ENCODE measurements around the gene ADGRL3.

The ADGRL3 gene

DNA sequence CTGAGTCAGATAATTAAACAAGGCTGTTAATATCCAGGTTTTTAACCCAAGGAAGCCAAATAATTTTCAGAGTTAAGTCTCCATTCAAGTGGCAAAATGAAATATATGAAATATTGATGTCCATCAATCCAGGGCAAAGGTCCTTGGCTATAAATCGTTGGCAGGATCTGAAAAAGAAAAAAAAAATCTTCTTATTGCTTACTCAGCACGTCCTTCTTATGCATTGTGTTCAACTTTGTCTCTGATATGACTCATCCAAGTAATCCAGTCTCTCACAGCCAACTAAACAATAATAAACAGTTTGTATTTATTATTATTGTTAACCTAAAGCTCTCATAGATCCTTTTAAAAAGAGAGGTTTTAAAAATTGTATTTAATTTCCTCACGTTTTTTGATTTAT is 851.2 kb downstream of the ADGRL3 start:
- DNase-seq, result no peak

DNA sequence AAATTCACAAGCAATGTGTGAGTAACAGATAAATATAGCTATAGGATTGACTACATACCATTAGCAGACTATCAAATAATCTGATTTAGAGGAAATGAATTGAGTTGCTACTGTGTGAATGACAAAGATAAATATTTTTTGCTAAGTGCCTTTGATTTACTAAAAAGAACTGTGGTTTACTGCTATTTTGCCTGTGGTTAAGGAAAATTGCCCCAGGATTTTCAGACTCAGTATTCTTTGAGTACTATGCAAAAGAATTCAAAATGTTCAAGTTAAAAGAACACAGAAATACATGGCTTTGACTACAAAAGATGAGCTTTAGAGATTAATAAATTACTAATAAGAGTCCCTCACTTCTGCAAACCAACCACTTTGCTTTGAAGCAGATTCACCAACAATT is 853.8 kb downstream of the ADGRL3 start:
- no peak for DNase-seq

DNA sequence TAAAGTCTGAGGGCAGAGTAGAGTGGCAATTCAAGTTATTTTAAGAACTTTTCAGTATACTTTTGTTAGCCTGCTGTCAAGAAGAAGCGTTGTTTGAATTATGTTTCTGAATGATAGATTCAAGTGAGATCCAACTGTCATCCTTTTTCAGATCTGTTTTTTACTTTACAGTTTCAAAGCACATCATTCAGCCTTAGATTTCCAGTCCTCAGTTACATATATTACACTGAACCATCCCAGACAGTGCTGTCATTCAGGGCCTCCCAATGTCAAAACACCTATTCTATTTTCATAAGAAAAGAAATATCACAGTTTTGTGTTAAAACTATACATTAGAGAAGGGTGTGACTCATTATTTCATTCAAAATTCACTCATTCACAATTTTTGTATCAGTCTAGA is 856.9 kb downstream of the ADGRL3 start:
- no peak for DNase-seq

DNA sequence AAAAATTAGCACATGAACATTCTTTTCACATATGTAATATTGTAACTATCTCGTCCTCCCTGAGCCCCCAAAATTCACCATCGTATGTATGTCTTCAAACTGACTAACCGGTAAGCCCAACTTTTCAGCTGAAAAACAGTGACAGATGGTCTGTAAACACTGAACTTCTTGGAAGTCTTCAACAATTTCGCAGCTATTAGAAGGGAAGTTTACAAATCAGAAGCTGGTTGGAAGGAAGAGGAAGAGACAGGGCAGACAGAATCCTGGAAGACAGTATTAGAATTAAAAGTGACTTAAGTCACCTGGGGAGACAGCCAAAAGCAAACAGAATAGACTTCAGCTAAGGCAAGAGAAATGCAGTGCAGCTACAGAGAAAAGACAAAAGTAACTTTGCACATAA is 858.4 kb downstream of the ADGRL3 start:
- no peak for DNase-seq

DNA sequence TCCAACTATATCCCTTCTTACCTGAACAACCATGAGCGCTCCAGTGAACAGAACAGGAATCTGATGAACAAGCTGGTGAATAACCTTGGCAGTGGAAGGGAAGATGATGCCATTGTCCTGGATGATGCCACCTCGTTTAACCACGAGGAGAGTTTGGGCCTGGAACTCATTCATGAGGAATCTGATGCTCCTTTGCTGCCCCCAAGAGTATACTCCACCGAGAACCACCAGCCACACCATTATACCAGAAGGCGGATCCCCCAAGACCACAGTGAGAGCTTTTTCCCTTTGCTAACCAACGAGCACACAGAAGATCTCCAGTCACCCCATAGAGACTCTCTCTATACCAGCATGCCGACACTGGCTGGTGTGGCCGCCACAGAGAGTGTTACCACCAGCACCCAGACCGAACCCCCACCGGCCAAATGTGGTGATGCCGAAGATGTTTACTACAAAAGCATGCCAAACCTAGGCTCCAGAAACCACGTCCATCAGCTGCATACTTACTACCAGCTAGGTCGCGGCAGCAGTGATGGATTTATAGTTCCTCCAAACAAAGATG is 870.2 kb downstream of the ADGRL3 start:
- DNase-seq, result no peak

DNA sequence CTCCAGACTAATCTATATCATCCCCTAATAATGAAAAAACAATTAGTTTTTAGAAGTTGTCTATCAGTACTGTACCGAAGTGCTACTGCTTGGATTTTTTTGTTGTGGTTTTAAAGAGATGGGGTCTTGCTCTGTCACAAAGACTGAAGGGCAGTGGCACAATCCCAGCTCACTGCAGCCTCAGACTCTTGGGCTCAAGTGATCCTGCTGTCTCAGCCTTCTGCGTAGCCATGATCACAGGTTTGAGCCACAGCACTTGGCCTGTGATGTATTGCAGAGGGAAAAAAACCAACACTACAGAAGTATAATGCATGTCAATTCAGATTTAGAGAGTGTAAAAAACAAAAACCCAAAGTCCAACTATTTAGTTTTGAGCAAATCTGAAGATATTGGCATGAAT is 875.0 kb downstream of the ADGRL3 start:
- DNase-seq, result no peak

DNA sequence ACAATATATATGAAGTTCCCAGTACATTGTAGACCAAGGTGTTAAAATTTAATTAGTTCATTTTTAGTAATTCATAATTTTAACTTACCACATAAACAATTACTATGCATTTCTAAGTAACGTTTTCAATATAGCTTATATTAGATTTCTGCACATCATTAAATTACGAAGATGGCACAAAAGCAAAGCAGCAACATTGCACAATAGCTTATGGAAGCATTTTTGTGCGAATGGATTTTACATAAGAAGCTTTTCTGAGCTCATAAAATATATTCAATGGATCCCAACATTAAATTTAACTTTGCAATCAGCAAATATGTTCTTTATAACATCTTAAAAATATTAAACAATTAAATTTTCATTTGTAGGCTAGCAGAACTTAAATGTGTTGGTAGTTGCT is 875.4 kb downstream of the ADGRL3 start:
- DNase-seq, result no peak

DNA sequence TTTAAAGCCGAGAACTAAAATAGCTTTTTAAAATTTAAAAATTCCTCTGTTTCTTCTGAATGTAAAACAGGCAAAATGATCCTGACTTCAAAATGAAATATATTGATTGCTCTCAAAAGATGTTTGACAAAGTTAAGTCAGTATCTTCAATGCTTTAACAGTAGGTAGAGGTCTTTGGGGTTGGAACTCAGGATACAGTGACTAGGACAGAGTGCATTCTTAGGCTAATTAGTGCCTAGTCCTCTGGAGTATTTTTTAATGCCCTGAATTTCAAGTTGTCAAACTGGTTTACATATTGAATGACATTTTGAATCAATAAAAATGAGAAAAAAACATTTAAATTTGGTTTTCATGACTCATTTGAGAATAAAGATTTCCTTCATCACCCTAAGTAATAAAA is 877.3 kb downstream of the ADGRL3 start:
- no peak for DNase-seq

DNA sequence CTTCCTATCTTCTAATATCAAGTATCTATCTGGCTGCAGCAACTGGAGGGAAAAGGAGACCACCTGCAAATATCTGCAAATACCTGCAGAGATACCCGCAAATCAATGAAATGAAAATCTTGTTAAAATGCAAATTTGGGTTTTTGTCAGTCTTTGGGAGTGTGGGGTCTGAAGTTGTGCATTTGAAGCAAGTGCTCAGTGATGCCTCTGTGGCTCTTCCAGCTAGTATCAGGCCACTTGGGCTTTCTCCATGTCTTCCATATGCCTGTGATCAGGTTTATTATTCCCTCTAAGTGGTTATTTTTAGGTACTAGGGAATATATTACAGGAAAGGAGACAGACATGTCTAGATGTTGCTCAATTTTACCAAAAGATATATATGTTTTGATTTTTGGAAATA is 880.3 kb downstream of the ADGRL3 start:
- DNase-seq, result no peak

DNA sequence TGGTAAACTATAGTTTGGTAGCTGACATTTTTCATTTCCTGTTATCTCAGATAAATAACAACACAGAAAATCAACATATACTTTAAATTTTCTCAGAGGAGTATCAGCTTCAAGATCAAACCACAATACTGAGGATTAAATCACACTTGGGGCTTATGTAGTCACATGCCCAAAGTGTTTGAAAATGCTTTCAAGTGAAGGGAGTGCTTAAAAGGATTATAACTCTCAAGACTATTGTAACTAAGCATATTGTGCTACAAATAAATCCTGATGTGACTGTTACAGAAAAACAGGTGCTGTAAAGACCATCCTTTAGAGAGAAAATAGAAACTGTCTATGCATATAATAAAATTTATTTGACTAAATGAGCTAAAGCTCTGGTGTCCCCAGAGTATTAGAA is 887.6 kb downstream of the ADGRL3 start:
- DNase-seq, result no peak

DNA sequence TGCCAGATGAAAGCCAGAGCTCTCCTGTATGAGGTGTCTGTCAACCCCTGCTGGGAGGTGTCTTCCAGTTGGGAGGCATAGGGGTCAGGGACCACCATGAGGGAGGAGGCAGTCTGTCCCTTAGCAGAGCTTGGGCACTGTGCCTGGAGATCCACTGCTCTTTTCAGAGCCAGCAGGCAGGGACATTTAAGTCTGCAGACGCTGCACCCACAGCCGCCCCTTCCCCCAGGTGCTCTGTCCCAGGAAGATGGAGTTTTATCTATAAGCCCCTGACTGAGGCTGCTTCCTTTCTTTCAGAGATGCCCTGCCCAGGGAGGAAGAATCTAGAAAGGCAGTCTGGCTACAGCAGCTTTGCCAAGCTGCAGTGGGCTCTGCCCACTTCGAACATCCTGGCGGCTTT is 893.6 kb downstream of the ADGRL3 start:
- DNase-seq, result no peak

DNA sequence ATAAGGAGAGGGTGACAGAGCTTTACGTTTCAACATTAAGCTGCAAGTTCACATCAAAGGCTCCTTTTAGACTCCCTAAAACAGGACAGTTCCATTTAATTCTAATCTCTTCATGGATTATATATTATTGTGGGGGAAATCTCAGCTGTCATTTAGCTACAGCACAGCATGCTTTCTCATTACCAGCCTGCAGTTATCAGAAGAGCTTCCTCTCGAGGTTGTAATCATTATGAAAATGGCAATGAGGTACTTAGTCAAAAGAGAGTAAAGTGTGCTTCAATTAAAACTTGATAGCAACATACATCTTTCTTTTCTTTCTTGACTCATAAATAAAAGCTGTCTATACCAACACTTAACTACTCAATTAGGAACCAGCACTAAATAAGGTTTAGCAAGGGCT is 896.8 kb downstream of the ADGRL3 start:
- DNase-seq, result no peak

DNA sequence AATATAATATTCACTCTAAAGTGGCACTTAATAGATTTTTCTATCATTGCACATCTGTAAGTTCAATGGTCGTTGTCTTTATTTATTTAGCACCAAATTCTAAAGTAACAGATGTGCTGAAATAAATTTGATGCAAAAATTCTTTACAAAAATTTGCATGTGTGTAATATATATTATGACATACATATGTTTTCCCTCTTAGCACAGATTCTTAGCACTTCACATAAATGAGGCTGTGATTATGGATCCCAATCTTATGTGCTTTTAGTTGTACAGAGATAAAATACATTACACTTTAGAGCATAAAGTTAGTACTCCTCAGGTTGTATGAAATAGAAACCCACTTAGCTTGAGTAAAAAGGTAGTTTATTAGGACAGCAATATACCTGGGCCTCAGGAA is 915.1 kb downstream of the ADGRL3 start:
- no peak for DNase-seq

DNA sequence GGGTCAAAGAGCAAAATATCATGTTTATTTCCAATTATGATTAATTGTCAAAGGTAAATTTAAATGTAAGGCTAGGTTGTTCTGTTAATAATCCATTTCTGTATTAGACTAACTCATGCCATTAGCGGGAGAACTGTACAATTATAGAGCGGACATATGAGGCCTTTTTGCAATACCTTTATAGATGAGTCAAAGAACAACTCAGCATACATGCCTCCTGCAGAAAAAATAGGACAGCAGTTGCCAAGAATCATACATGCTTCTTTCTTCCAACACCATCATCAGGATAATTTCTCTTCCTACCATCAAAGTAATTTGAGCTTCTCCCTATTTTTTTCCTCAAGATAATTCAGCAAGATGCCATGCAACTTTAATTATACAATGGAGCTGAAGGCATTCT is 917.8 kb downstream of the ADGRL3 start:
- no peak for DNase-seq

DNA sequence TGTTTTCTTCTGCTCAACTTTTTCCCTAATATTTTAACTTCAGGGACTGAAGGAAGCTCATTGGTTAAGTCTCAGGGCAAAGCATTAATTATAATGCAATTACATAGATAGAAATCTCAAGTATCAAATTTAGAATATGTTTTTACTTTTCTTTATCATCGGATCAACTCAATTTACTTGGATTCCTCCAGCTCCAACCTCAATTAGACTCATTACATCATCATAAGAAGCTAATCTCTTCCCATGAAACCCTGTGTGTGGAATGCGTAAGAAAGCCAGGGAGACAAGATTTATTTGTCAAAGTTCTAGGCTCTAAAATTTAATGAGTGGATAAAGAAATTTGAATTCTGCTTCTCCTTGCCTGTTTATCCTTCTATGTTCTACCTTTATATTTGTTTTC is 918.4 kb downstream of the ADGRL3 start:
- no peak for DNase-seq

DNA sequence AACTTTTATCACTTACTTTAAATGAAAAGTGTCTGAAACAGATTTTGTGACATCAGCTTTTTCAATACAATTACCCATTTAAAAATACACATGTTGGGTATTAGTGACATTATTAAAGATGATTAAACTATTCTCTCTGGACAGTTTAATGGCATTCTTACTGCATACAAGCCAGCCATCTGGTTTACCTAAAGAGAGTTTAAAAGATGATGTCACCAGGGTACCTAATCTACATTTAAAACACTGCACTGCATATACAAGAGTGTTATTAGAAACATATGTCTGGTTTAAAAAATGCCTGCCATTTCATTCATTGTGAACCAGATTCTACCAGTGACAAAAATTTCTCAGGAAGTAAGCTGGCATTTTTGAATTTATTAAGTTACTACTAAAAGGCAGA is 919.1 kb downstream of the ADGRL3 start:
- DNase-seq, result no peak

DNA sequence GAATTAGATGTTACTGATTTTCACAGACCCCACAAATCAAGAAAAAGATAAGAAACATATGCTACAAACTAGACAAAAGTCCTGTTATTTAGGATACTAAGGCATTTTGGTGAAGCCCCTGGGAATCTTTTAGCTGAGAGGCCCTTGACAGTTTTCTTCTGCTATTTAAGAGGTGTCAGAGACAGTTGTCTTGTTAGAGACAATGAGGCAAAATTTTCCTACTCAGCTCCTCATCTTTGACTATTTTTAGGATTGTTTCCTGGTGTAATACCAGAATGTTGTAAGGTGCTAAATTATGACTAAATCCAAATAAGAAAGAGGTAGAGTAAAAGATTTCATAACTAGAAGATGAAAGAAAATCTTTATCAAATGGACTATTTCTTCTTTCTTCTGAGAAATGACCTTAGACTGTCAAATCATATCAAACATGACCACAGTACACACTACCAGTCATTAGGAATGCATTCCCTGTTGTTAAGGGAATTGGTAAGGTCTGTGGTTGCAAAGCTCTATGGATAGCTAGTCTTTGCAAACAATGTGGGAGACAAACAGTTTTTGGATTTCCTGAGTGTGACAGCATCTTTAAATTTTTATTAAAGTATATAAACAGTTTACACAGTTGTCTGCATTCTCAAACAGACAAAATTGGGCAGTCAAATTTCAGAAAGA is 926.1 kb downstream of the ADGRL3 start:
- no peak for DNase-seq

All from stimulated activated CD4-positive, alpha-beta T cell treated with anti-CD3 and anti-CD28 coated beads, Interleukin-4, amount 100 ng/mL, for 4 hours (primary cell).